Measurements from ENCODE around the gene FAM210B. TPM values are rescaled to one million over a fixed set of nuclear protein-coding genes. Genes with fewer than 3 reads are reported as not detected.

FAM210B gene
- total RNA-seq, 2 experiments from 2014 or later: 3.7 to 4.5 TPM

DNA sequence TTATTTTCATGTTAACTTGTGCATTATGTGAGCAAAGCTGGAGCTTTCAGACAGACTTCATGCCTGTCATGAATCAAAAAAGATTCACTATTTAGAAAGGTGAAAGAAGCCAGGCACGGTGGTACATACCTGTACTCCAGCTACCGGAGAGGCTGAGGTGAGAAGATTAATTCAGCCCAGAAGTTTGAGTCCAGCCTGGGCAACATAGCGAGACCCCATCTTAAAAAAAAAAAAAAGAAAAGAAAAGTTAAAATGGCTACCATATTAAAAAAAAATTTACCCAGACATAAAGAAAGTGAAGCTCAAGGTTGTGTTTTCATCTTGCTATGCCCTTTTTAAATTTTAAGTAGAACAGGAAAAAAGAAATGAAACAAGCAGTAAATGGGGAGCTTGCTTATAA, 54.2 kb downstream of the FAM210B start:
- H3K9me3 Mint-ChIP-seq: peaks cover 8% of the 10 kb centered on the region
- TF ChIP-seq, protein P1, sequence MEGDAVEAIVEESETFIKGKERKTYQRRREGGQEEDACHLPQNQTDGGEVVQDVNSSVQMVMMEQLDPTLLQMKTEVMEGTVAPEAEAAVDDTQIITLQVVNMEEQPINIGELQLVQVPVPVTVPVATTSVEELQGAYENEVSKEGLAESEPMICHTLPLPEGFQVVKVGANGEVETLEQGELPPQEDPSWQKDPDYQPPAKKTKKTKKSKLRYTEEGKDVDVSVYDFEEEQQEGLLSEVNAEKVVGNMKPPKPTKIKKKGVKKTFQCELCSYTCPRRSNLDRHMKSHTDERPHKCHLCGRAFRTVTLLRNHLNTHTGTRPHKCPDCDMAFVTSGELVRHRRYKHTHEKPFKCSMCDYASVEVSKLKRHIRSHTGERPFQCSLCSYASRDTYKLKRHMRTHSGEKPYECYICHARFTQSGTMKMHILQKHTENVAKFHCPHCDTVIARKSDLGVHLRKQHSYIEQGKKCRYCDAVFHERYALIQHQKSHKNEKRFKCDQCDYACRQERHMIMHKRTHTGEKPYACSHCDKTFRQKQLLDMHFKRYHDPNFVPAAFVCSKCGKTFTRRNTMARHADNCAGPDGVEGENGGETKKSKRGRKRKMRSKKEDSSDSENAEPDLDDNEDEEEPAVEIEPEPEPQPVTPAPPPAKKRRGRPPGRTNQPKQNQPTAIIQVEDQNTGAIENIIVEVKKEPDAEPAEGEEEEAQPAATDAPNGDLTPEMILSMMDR (IDR thresholded peaks at IDR 0.05): no peak
- intact Hi-C loops (cut with micrococcal nuclease): loop anchor here (5.0 kb wide), 1 partner anchor 54 kb away; the partner anchor contains the start of gene RTF2
- ChIA-PET POLR2A (interaction anchor here (0.6 to 2.7 kb wide), 12 partner anchors 8 to 56 kb away, joined by 3 to 16 read pairs (median 4); partner anchors contain the start of genes AURKA, CSTF1 and RTF2), CTCF (interaction anchor here (0.8 to 3.3 kb wide), 6 partner anchors 10 to 138 kb away, joined by 3 to 17 read pairs (median 6); no protein-coding TSS in a partner anchor)
- ATAC-seq (no peak), DNase-seq (no peak)
- H3K4me3 Mint-ChIP-seq: peak overlapping the region; percentile 74
- peak overlapping the region; percentile 95 for H3K27ac Mint-ChIP-seq
- H3K27me3 Mint-ChIP-seq: no peaks in the 10 kb centered on the region
- peaks cover 58% of the 10 kb centered on the region for H3K4me1 Mint-ChIP-seq (ENCODE audit: low read depth)
- peaks cover 45% of the 10 kb centered on the region for H3K36me3 Mint-ChIP-seq (ENCODE audit: low read depth)

DNA sequence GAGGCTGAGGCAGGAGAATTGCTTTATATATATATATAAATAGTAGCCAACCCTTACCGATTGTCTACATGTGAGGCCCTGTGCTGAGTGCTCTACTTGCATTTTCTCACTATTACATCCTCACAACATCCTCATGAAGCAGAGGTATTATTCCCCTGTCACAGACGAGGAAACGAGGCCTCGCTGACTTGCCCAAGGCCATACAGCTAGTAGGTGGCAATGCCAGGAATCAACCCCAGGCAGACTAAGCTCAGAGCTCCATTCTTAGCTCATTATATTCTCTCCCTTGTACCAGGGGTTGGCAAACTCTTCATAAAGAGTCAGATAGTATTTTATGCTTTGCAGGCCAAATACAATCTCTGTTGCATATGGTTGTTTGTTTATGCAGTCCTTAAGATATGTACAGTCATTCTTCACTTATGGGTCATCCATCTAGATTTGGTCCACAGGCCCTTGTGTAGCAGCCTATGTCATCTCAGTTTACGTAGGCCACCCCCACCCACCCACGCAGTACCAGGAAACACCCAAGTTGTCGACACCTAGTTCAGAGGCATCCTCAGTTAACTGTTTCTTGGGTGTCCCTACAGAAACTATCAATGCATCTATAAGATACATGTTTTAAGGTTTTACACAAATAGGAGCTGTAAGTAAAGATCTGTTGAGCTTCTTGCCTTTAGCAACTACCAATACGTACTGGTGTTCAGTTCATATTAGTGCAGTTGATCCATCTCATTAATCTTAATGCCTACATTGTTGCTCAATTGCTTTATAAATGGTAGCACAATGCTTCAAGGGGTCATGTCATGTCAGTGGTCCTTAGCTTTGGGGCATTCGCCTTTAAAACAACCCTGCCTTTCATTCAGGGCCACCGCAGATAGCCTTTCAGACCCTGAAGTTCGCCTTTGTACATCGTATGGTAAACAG, 56.3 kb downstream of the FAM210B start:
- peaks cover 43% of the 10 kb centered on the region for H3K36me3 Mint-ChIP-seq (ENCODE audit: low read depth)
- H3K27ac Mint-ChIP-seq: peak overlapping the region; percentile 95
- DNase-seq (peak; percentile 93), ATAC-seq (peak; percentile 73)
- POLR2A ChIA-PET: interaction anchor here (0.6 to 1.9 kb wide), 9 partner anchors 10 to 55 kb away, joined by 3 to 6 read pairs (median 3); partner anchors contain the start of genes AURKA and CSTF1
- TF ChIP-seq, protein P1 (IDR thresholded peaks at IDR 0.05): no peak
- H3K27me3 Mint-ChIP-seq: no peaks in the 10 kb centered on the region
- H3K4me3 Mint-ChIP-seq: peak overlapping the region; percentile 34
- peaks cover 74% of the 10 kb centered on the region for H3K4me1 Mint-ChIP-seq (ENCODE audit: low read depth)
- peaks cover 8% of the 10 kb centered on the region for H3K9me3 Mint-ChIP-seq
- CTCF ChIA-PET: interaction anchor here (0.7 to 5.6 kb wide), 4 partner anchors 9 to 48 kb away, joined by 4 to 35 read pairs (median 4); no protein-coding TSS in a partner anchor
- intact Hi-C loops (cut with micrococcal nuclease): loop anchor here (5.0 kb wide), 1 partner anchor 52 kb away; the partner anchor contains the start of gene RTF2

DNA sequence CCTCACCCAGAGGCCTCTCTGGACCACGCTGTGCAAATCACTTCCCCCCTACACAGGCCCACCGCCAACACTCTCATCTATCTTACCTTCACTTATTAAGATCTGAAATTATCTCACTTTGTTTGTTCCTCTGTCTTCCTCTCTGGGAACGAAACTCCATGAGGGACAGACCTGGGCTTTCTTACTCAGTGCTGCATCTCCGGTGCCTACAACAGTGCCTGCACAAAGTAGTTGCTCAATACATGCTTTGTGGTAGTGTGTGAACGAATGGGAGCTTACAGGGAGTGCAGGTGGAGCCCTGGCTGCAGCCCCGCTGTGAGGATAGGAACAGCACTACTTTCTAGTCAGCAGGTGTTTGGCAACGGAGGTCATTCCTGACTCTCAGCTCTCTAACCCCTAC, 58.6 kb downstream of the FAM210B start:
- ChIA-PET CTCF (interaction anchor here (1.1 to 5.6 kb wide), 5 partner anchors 13 to 22 kb away, joined by 3 to 35 read pairs (median 4); no protein-coding TSS in a partner anchor), POLR2A (interaction anchor here (1.1 to 3.9 kb wide), 8 partner anchors 9 to 60 kb away, joined by 3 to 27 read pairs (median 5); partner anchors contain the start of genes AURKA and CSTF1)
- DNase-seq (no peak), ATAC-seq (no peak)
- Mint-ChIP-seq H3K27ac (peak overlapping the region; percentile 96), H3K36me3 (ENCODE audit: low read depth) (peaks cover 37% of the 10 kb centered on the region), H3K9me3 (peaks cover 5% of the 10 kb centered on the region), H3K4me3 (no peak overlapping the region), H3K4me1 (ENCODE audit: low read depth) (peaks cover 82% of the 10 kb centered on the region), H3K27me3 (no peaks in the 10 kb centered on the region)
- intact Hi-C loops (cut with micrococcal nuclease): no loop called here
- TF ChIP-seq, protein P1 (IDR thresholded peaks at IDR 0.05): no peak

DNA sequence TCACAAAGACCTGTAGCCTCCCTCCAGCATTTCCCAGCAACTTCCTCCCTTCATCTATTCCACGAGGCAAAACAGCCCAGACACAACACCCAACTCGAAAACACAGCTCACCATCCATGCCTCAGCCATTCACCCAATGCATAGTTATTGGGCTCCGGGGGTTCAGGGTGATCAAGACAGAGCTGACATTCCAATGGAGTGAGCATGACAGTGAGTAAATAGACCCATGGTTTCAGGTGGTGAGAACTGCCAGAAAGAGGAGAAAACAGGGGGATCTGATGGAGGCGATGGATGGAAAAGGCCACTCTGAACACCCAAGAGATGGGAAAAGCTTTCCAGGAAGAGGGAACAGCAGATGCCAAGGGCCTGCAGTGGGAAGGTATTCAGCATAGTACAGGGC, 59.1 kb downstream of the FAM210B start:
- intact Hi-C loops (cut with micrococcal nuclease): no loop called here
- DNase-seq (no peak), ATAC-seq (no peak)
- no peaks in the 10 kb centered on the region for H3K27me3 Mint-ChIP-seq
- CTCF ChIA-PET: interaction anchor here (1.1 to 5.6 kb wide), 6 partner anchors 12 to 26 kb away, joined by 3 to 35 read pairs (median 6); partner anchors contain the start of genes AURKA and CSTF1
- peak overlapping the region; percentile 48 for H3K4me3 Mint-ChIP-seq
- TF ChIP-seq, protein P1 (IDR thresholded peaks at IDR 0.05): no peak
- H3K4me1 Mint-ChIP-seq (ENCODE audit: low read depth): peaks cover 82% of the 10 kb centered on the region
- POLR2A ChIA-PET: interaction anchor here (1.0 to 3.9 kb wide), 11 partner anchors 9 to 59 kb away, joined by 3 to 27 read pairs (median 4); partner anchors contain the start of genes AURKA, CSTF1 and RTF2
- peaks cover under 1% of the 10 kb centered on the region for H3K9me3 Mint-ChIP-seq
- H3K27ac Mint-ChIP-seq: peak overlapping the region; percentile 96
- H3K36me3 Mint-ChIP-seq (ENCODE audit: low read depth): peaks cover 31% of the 10 kb centered on the region

Other genes with a start within 250 kb of the FAM210B start
- gene MC3R, start 110.2 kb upstream of the FAM210B start, total RNA-seq: not detected
- gene AURKA, start 33.2 kb downstream of the FAM210B start, total RNA-seq: 100 to 1,000 TPM in 1 of 2 experiments, 10 to 100 TPM in 1; 97.5 to 100 TPM
- gene CSTF1, start 33.7 kb downstream of the FAM210B start, total RNA-seq: 10 to 100 TPM; 63.4 to 66.2 TPM
- gene CASS4, start 53.3 kb downstream of the FAM210B start, total RNA-seq: 1 to 10 TPM; 3.5 to 3.7 TPM
- gene RTF2, start 109.7 kb downstream of the FAM210B start, total RNA-seq: 10 to 100 TPM; 72.0 to 76.7 TPM
- gene FAM209A, start 165.8 kb downstream of the FAM210B start, total RNA-seq: 1 to 10 TPM in 1 of 2 experiments, under 1 TPM in 1; 0.83 to 1.1 TPM
- 1 to 10 TPM in 1 of 2 experiments, not detected in 1; 1.0 TPM for gene FAM209B, start 174.3 kb downstream of the FAM210B start, total RNA-seq